GM18873 (cell line): ENCODE measurements around the gene C10orf90.
"Not testable (repeated sequence)": the region's sequence is repeated elsewhere in the genome, so short reads cannot be mapped to it uniquely, and the experiment has no call there.

Experiments
- ATAC-seq: cut with Tn5 transposase; IDR thresholded peaks from one replicate; pipeline ENCODE4 v1.9.1; 2021; ENCODE audit warnings: mild to moderate bottlenecking, moderate library complexity, moderate number of reproducible peaks; ENCODE audit not compliant: unreplicated experiment, low FRiP score

The C10orf90 gene

GRCh38 chr10:126402721-126403695 is 267.5 kb downstream of the C10orf90 start:
- ATAC-seq, result no peak

DNA sequence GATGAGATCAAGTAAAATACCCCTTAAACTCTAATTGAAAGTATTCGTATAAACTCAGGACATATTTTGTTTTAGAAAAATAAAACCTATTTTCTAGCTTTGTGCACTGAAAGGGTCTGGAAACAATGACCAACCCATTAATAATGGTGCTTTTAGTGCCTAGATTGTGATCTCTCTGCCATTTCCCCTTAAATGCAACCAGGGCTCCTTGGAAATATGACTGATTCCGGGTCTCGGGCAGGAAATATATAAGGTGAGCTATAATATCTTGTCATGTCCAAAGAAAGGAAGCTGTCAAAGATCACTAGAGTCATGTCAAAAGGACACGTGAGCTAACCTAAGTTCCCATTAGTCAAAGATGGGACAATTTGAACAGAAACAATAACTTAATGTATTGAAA is 269.9 kb downstream of the C10orf90 start:
- ATAC-seq, result no peak

GRCh38 chr10:126398924-126399323 is 271.6 kb downstream of the C10orf90 start:
- no peak for ATAC-seq

DNA sequence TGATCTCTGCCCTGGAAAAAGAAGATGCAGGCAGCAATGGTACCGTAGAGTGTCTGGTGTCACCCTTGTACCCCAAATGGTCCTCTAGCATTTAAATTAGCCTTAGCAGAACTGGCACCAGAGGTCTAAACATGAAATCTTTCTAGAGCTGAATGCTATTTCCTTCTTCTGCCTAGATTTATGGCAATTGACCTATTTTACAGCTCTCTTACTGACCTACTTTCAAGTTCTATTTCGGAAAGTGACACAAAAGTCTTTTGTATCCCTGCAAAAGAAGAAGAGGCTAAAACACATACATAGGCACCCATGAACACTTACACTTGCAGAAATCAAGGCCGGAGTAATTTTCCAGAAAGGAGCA is 272.1 kb downstream of the C10orf90 start:
- no peak for ATAC-seq

DNA sequence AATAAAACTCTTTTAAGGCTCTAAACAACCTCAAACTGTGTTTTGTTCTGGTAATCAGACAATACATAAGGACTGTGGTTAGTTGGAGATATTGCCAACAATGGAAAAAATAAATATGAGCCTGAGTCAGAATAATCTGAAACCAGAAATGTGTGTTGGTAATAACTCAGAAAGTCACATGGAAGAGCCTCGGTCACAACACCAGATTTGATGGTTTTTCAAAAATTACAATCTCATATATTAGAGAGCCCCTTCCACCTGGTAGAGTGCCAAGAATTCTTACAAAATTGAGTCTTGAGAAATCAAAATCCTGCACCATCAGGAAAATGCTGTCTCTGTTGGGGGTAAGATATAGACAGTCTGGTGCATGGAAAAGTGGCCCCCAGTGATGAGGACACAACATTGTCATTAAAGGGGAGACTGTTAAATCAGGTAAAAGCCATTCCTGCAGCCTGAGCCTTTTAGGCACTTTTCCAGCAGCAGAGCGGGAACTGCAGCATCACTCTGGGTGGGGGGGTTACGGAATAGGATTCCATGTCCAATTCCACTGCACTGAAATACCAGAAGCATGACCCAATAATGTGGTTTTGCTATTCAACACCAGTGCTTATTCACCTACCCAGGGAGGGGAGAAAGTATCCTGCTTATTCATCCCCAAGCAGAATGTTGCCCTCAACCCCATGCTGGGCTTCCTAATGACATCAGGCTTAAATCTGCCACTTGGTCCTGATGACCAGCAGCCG is 272.7 kb downstream of the C10orf90 start:
- no peak for ATAC-seq

DNA sequence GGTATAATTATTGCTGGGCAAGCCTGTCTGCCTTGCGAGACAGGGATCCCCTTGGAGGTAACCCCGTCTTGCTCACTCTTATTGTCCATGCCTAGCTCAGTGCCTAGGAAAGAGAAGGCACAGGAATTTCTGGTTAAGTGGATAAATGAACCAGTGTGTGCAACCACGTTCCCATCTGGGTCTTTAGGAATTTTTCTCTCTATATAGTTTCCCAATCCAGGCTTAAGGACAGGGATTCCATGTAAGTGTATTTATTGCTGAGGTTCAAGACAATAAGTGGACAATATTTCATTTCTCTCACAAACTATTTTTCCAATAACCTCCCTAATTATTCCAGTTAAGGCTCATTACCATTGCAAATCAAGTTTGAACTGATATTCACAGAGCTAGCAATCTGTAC is 273.3 kb downstream of the C10orf90 start:
- no peak for ATAC-seq

- ATAC-seq, result no peak
These were observed 275.5 kb downstream of the C10orf90 start for GRCh38 chr10:126394948-126395347.

- ATAC-seq, result no peak
These were observed 277.4 kb downstream of the C10orf90 start for GRCh38 chr10:126393076-126393475.

DNA sequence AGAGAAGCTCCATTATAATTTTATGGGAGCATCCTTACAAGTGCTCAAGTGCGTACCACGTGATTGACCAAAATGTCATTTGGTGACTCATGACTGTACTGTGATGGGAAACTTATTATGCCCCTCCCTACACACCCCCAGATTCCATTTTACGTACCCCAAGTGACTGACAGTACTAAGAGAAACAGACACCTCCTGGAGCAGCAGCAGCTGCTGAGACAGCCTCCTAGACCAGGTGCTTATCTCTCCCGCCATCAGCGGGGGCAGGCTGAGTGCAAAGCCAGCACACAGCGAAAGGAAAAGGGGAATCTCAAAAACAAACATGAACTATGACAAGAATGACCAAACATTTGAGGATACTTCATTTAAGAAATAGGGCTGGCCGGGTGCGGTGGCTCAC is 278.0 kb downstream of the C10orf90 start:
- no peak for ATAC-seq

- no peak for ATAC-seq
These were observed 278.4 kb downstream of the C10orf90 start for GRCh38 chr10:126392068-126392467.

- no peak for ATAC-seq
These were observed 279.2 kb downstream of the C10orf90 start for GRCh38 chr10:126391192-126391885.

GRCh38 chr10:126390324-126390723 is 280.2 kb downstream of the C10orf90 start:
- no peak for ATAC-seq

- no peak for ATAC-seq
These were observed 282.3 kb downstream of the C10orf90 start, which contains the start of gene ADAM12 for GRCh38 chr10:126387931-126388911. Gene ADAM12 (minus strand): TSS chr10:126388477. CDS start chr10:126388145, 332 bp downstream.

DNA sequence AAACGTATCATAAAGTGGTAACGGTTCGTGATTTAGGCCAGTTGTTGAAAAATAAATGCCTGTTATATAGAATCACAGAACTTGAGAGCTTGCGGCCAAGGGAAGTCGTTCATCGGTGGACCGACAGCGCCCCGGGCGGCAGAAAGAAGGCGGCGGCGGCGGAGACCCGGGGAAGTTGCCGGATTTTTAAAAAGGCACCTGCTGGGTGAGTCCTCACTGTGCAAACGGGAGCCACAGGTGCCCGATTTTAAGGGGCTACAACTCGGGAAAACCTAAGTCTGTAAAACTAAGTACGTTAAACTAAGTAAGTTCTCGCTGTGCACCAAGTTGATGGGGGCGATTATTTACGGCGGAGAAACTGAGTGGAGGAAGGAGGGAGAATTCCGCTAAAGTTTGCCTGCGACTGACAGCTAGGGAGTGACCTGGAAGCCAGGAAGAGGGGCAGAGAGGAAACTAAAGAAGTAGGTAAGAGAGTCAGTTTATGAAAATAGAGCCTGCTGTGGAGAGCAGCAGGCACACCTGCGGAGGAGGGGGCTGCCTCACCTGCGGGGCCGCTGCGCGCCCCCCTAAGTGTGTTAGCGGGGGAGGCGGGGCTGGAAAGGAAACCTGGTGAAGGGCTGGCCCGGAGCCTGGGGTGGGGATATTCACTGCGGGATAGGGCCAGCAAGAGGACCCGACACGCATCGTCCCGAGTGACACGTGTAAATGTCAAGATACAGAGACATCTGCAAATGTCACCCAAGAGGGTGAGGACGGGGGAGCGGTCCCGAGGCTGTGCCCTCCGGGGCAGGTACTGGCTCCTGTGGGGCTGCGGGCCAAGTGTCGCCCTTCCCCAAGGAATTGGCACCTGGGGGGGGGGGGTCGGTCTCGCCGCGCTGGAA is 283.2 kb downstream of the C10orf90 start:
- ATAC-seq, result no peak

DNA sequence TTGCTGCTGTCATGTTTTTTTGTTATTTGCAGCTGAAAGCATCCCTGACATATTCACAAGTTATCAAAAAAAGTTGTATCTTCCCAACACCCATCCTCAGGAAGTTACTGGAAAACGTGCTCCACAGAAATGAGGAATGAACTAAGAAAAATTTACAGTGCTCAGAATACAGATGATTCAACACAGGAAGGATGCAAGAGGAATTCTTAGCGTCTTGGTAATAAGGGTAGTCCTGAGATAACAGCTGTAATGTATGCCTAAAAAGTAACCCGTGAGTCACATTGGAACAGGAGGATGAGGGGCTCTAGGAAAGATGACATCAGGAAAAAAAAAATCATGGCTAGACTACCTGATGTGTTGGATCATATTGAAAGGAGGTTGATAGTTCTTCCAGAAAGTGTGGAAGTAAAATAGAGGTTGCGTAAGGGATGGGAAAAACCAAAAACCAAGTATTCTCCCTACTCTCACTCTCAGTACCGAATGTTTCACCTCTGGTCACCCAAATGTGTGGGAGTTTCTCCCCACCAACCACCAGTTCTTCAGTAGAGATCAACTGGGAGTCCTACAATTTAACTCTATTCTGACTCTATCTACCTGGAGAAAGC is 286.1 kb downstream of the C10orf90 start:
- ATAC-seq, result no peak

GRCh38 chr10:126380352-126381076 is 290.0 kb downstream of the C10orf90 start:
- ATAC-seq, result no peak

- not testable (repeated sequence) for ATAC-seq
These were observed 291.3 kb downstream of the C10orf90 start for GRCh38 chr10:126379166-126379565.

GRCh38 chr10:126376956-126377355 is 293.5 kb downstream of the C10orf90 start:
- ATAC-seq, result no peak
